Natural killer cell (primary cell): ENCODE results near the gene FAT1. TPM values are rescaled to one million over a fixed set of nuclear protein-coding genes. Genes with fewer than 3 reads are reported as not detected.

ENCODE experiments used
- ATAC-seq, 3 donors: fragments of 150-1000 bp in 2 of 3; fragments of 200-7000 bp in 1 of 3; cut with Tn5 transposase; 1 replicate in 1 of 3; 2 replicates in 2 of 3; pipeline ENCODE4 v1.10.0; 2021; ENCODE audit warnings: mild to moderate bottlenecking in 2 of 3, moderate library complexity in 2 of 3
- DNase-seq, 2 donors: peaks; one replicate each; pipeline versions ENCODE4 v3.0.0 to v3.0.0-alpha.2; 2013 to 2021; ENCODE audit warnings: mixed read lengths in 1 of 2
- H3K27ac ChIP-seq: one replicate; pipeline ENCODE4 v1.5.1; 2013; ENCODE audit warnings: mild to moderate bottlenecking, low read length
- H3K27me3 ChIP-seq: one replicate; pipeline ENCODE4 v1.6.1; 2013; ENCODE audit warnings: low read length; ENCODE audit not compliant: control insufficient read depth, insufficient read depth
- H3K36me3 ChIP-seq: one replicate; pipeline ENCODE4 v1.6.1; 2013; ENCODE audit warnings: low read length; ENCODE audit not compliant: control insufficient read depth, insufficient read depth
- H3K4me1 ChIP-seq: one replicate; pipeline ENCODE4 v1.6.1; 2013; ENCODE audit warnings: low read length; ENCODE audit not compliant: control insufficient read depth, insufficient read depth
- H3K4me3 ChIP-seq: one replicate; pipeline ENCODE4 v1.5.1; 2013; ENCODE audit warnings: low read length
- H3K9me3 ChIP-seq: one replicate; pipeline ENCODE4 v1.6.1; 2013; ENCODE audit warnings: low read length; ENCODE audit not compliant: control insufficient read depth, insufficient read depth
- H3K27ac Mint-ChIP-seq, 2 donors: one replicate each; pipeline ENCODE4 v1.8.0; 2022; ENCODE audit warnings: mild to moderate bottlenecking in 2 of 2, mixed read lengths in 2 of 2, moderate library complexity in 1 of 2
- H3K27me3 Mint-ChIP-seq, 2 donors: one replicate each; pipeline ENCODE4 v1.8.0; 2022; ENCODE audit warnings: low read depth in 2 of 2, mixed read lengths in 2 of 2
- H3K36me3 Mint-ChIP-seq: one replicate; pipeline ENCODE4 v1.8.0; 2022; ENCODE audit warnings: mixed read lengths
- H3K4me1 Mint-ChIP-seq, 2 donors: one replicate each; pipeline ENCODE4 v1.8.0; 2022; ENCODE audit warnings: mixed read lengths in 2 of 2
- H3K4me3 Mint-ChIP-seq: one replicate; pipeline ENCODE4 v1.8.0; 2022; ENCODE audit warnings: mild to moderate bottlenecking, moderate library complexity, mixed read lengths
- H3K9me3 Mint-ChIP-seq, 2 donors: one replicate each; pipeline ENCODE4 v1.8.0; 2022; ENCODE audit warnings: mixed read lengths in 2 of 2
- WGBS: methylation state at CpG from one replicate; pipeline ENCODE4 v1.1.7; 2013; ENCODE audit warnings: missing lambda C conversion rate; ENCODE audit not compliant: insufficient coverage; 5-methylcytosine and 5-hydroxymethylcytosine counted together
- intact Hi-C: fragments of 100-400 bp; cut with micrococcal nuclease; formaldehyde crosslinking; loops from one replicate; pipeline ENCODE4 v1.14.2; 2022
- total RNA-seq, 4 donors: library from RNA; stranded (reverse); fragments of 120-200 nt in 1 of 4; gene quantifications; one replicate each; pipeline versions ENCODE4 v1.2.3 to v1.2.4, GENCODE V29; 2013 to 2022
- TF ChIP-seq, protein P1 (sequence below): fragments of 200-600 bp; IDR thresholded peaks from one replicate; pipeline ENCODE4 v1.8.0; 2022; ENCODE audit warnings: antibody characterized with exemption

FAT1 gene
- total RNA-seq, 3 donors from 2014 or later (not counting 1 experiment from before 2014, with no cell fraction given): not detected

DNA sequence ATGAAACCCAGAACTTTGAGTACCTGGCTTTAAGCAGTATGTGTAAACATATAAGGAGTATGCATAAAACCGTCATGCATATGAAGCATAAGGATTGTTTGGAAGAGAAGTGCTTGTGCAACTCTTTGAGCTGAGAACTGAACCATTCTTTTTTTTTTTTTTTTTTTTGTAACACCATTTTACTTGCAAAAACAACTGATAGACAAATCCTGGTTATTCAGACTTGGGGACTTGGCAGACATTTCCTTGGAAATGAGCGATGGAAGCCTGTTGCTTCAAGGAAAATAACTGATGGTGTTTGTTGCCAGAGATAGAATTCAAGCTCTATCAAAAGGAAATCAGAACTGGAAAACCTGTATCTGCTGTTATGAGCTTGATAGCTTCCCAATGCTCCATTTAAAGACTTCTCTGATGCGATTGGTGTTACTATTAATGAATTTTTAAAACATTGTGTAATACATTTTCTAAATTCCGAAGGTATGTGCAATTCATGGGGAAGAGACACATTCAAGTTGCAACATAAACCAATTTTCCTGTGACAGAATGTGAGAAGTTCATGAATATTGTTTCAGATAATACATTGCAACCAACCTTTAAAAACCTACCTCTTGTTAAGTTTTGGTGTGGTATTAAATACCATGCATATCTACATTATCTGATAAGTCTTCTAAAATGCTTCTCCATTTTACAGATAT, 47.0 kb upstream of the FAT1 start:
- intact Hi-C loops: no loop called here

DNA sequence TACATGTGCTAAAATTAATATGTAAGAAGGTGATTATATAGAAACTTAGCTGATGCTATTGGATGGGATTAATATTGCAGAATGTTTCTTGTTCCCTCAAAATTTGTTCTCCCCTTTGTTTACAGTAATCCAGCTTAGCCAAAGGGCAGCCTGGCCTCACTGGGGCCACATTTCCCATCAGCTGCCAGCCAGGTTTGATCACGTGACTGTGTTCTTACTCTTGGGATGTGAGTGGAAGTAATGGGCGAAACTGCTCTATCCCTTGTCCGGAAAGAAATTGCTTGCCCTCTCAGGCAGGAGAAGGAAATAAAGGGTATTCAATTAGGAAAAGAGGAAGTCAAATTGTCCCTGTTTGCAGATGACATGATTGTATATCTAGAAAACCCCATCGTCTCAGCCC, 44.1 kb upstream of the FAT1 start:
- Mint-ChIP-seq H3K36me3 (no peaks in the 10 kb centered on the region), H3K27ac (no peak overlapping the region), H3K9me3 (peaks cover 4 to 15% of the 10 kb centered on the region in 2 donors), H3K4me3 (no peak overlapping the region), H3K4me1 (no peaks in the 10 kb centered on the region), H3K27me3 (no peaks in the 10 kb centered on the region)
- 88% methylated on average over 2 of the region's 4 CpGs for WGBS
- H3K27me3 ChIP-seq: no peaks in the 10 kb centered on the region
- H3K4me3 ChIP-seq: no peak overlapping the region
- peaks cover 4% of the 10 kb centered on the region for H3K9me3 ChIP-seq
- TF ChIP-seq, protein P1, sequence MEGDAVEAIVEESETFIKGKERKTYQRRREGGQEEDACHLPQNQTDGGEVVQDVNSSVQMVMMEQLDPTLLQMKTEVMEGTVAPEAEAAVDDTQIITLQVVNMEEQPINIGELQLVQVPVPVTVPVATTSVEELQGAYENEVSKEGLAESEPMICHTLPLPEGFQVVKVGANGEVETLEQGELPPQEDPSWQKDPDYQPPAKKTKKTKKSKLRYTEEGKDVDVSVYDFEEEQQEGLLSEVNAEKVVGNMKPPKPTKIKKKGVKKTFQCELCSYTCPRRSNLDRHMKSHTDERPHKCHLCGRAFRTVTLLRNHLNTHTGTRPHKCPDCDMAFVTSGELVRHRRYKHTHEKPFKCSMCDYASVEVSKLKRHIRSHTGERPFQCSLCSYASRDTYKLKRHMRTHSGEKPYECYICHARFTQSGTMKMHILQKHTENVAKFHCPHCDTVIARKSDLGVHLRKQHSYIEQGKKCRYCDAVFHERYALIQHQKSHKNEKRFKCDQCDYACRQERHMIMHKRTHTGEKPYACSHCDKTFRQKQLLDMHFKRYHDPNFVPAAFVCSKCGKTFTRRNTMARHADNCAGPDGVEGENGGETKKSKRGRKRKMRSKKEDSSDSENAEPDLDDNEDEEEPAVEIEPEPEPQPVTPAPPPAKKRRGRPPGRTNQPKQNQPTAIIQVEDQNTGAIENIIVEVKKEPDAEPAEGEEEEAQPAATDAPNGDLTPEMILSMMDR: no peak
- H3K27ac ChIP-seq: no peak overlapping the region
- no peaks in the 10 kb centered on the region for H3K4me1 ChIP-seq
- intact Hi-C loops: no loop called here
- ATAC-seq (no peak), DNase-seq (no peak)
- no peaks in the 10 kb centered on the region for H3K36me3 ChIP-seq

More for the DNA sequence above, 47.0 kb upstream of the FAT1 start:
- no peaks in the 10 kb centered on the region for H3K36me3 Mint-ChIP-seq
- H3K27ac ChIP-seq: no peak overlapping the region
- 91% methylated on average over 3 of the region's 4 CpGs for WGBS
- no peaks in the 10 kb centered on the region for H3K4me1 Mint-ChIP-seq
- H3K27me3 Mint-ChIP-seq: no peaks in the 10 kb centered on the region
- TF ChIP-seq, protein P1: no peak
- no peak overlapping the region for H3K4me3 Mint-ChIP-seq
- no peaks in the 10 kb centered on the region for H3K27me3 ChIP-seq
- DNase-seq (no peak), ATAC-seq (no peak)
- H3K4me3 ChIP-seq: no peak overlapping the region
- no peak overlapping the region for H3K27ac Mint-ChIP-seq
- H3K36me3 ChIP-seq: no peaks in the 10 kb centered on the region
- no peaks in the 10 kb centered on the region for H3K4me1 ChIP-seq
- H3K9me3 ChIP-seq: peaks cover 4% of the 10 kb centered on the region
- H3K9me3 Mint-ChIP-seq: peaks cover 13 to 22% of the 10 kb centered on the region in 2 donors

DNA sequence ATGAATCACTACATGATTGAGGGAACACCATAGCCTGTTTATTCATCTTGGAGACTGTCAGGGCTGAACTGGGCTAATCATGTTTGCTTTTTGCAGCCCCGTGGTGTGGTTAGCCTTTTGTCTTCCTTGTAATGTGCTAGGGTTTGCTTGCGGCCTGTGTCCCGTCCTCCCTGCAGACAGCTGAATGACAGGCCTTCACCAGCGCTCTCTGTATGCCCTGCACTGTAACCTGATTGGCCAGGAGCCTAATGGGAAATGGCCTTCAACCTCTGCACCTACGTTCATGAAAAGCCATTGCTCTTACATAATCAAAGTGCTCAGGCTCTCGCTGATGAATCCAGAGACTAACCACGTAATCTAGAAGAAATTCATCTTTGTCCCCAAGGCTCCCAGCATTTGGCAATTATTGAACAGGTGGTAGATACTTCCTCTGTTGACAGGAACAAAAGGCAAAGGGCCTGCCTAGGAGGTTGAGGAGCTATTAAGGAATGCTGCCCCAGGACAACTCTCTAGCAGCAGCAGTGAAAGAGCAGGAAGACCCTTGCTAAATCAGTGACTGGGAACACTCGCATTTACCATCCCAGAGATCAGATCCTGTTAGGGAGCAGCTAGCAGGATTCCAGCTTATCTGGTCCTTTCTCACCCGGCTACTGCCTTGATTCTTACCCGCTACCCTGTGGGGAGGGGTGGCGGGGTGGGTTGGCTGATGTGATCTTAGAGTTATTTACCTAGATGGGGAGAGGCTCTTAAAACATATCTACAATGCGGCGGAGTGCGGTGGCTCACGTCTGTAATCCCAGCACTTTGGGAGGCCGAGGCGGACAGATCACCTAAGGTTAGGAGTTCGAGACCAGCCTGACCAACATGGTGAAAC, 42.3 kb upstream of the FAT1 start:
- Histone ChIP-seq H3K4me1 (no peaks in the 10 kb centered on the region), H3K27me3 (no peaks in the 10 kb centered on the region), H3K27ac (no peak overlapping the region), H3K4me3 (no peak overlapping the region), H3K9me3 (peaks cover 4% of the 10 kb centered on the region), H3K36me3 (no peaks in the 10 kb centered on the region)
- DNase-seq: no peak
- H3K27me3 Mint-ChIP-seq: no peaks in the 10 kb centered on the region
- TF ChIP-seq, protein P1: no peak
- no peak overlapping the region for H3K4me3 Mint-ChIP-seq
- ATAC-seq: no peak
- WGBS: 80% methylated on average over 18 of the region's 18 CpGs
- H3K9me3 Mint-ChIP-seq: peaks cover 3 to 14% of the 10 kb centered on the region in 2 donors
- no peak overlapping the region for H3K27ac Mint-ChIP-seq
- intact Hi-C loops: no loop called here
- no peaks in the 10 kb centered on the region for H3K4me1 Mint-ChIP-seq
- H3K36me3 Mint-ChIP-seq: no peaks in the 10 kb centered on the region
